NCI-H524 (cell line): ENCODE results near the gene LAGE3.
"Not testable (repeated sequence)": the region's sequence is repeated elsewhere in the genome, so short reads cannot be mapped to it uniquely, and the experiment has no call there.

Experiments
- DNase-seq, 2 experiments: peaks; one replicate each; lab custom pipeline; 2025; lab: John Stamatoyannopoulos, UW

Gene LAGE3

DNA sequence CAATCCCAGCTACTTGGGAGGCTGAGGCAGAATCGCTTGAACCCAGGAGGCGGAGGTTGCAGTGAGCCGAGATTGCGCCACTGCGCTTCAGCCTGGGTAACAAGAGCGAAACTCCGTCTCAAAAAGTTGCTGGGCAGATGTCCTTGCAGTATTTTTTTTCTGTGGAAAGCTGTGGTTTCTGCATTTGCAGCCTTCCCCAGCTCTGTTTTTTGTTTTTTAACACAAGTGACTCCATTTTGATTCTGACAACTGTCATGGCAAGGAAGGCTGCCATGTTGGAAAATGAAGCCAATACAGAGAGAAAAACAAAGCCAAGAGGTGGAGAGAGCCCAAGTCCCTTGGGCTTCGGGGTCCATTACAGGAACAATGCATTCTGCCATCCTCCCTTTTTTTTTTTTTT is 23.0 kb upstream of the LAGE3 start:
- no peak for DNase-seq

DNA sequence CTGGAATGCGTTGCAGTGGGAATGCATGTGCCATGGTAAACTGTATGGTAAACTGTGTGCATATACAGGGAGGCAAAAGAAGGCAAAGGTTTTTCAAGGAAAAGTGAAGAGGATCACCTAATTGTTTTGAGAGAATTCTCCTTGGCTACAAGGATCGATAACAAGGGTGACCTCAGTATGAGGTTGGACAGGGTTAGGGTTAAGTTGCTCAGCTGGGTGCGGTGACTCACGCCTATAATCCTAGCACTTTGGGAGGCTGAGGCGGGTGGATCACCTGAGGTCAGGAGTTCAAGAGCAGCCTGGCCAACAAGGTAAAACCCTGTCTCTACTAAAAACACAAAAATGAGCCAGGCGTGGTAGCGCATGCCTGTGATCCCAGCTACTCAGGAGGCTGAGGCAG is 22.3 kb upstream of the LAGE3 start:
- DNase-seq, result not testable (repeated sequence)

DNA sequence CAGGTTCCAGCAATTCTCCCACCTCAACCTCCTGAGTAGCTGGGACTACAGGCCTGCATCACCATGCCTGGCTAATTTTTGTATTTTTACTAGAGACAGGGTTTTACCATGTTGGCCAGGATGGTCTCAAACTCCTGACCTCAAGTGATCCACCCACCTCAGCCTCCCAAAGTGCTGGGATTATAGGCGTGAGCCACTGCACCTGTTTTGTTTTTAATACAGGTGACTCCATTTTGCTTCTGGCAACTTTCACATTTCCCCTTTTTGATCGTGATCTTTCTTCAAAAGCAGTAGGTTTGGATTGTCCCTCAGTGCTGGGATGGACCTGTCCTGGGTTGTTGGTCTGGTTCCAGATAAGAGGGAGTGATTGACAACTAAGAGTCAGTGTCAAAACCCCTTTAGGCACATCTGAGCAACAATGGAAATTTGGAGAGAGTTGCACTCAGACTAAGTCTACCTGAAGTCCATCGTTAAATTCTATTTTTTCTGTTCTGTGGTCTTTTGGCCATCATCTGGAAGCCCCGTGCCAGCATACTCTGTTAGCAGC is 17.6 kb upstream of the LAGE3 start:
- not testable (repeated sequence) for DNase-seq

DNA sequence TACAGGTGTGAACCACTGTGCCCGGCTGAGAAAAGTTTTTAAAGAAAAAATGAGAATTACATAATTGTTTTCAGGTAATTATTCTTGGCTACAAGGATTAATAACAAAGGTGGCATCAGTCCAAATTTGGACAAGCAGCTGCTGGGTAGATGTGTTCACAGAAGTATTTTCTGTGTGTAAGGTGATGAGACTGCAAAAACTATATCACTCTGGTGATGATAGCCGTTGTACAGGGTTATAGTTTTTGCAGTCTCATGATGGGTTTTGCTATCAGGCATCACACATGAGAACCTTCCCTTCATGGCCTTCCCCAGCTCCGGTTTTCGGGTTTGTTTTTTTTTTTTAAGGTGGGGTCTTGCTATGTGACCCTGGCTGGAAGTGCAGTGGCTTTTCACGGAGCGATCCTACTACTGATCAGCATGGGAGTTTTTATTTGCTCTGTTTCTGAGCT is 16.4 kb upstream of the LAGE3 start:
- DNase-seq, result no peak

DNA sequence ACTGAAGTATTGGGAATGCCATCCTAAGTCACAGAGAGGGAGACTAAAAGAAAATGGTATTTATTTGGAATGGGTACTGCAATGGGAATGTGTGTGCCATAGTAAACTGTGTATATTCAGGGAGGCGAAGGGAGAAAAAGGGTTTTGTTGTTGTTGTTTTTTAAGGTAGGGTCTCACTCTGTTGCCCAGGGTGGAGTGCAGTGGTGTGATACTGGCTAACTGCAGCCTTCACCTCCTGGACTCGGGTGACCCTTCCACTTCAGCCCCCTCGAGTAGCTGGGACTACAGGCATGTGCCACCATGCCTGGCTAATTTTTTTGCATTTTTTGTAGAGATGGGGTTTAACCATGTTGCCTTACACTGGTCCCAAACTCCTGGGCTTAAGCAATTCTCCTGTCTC is 15.6 kb upstream of the LAGE3 start:
- DNase-seq, result no peak

DNA sequence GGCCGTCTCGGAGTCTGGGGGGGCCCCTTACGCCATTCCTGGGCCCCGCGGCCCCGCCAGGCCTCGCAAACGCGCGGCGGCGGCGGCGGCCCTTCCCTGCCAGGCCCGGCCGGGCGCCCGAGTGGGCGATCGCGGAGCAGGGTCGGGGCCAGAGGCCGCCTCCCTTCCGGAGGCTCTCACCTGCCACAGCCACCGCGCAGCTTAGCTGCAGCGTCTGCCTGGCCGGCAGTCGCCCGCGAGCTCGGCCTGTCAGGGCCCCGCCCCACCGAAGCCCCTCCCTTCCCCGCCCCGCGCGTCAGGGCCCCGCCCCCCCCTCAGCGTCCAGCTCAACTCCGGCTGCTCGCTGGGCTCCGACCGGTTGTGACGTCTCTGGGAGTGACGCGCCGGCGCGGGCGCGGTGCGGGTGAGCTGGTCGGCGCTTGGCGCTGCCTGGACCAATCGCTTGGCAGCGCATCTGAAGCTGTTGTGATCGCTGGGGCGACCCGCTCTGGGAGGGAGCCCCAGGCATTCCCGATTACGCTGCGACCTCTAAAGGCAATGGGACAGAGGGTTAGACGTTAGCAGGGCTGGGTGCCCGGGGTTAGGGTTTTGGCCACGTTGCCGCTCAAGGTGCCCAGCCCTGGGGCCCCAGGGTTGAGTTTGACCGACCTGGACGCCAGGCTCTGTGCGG is 11.5 kb upstream of the LAGE3 start, which contains the start of gene SLC10A3:
SLC10A3 (minus strand) TSS at position 216 of the 670 bp plus-strand sequence. CDS start 1,689 bp downstream, outside the sequence.
- DNase-seq, result peak; percentile 90 to 97

DNA sequence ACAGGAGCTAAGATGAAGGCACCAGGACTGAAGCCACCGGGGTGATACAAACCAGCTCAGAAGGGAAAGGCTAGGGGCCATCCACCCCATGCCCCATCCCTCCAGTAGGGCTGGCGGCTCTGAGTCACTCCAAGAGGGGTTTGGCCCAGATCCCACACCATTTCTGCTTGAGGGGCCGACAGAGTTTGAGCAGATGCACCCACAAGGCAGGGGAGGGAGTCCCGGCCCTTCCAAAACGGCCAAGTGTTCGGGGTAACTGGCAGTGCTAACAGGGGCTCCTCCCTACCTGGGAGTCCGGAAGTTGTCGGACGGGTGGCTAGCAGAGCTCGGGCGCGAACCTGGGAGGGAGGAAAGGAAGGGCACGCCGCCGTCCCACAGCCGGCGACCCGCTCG is 10.9 kb upstream of the LAGE3 start:
- DNase-seq, result peak; percentile 13 to 24

DNA sequence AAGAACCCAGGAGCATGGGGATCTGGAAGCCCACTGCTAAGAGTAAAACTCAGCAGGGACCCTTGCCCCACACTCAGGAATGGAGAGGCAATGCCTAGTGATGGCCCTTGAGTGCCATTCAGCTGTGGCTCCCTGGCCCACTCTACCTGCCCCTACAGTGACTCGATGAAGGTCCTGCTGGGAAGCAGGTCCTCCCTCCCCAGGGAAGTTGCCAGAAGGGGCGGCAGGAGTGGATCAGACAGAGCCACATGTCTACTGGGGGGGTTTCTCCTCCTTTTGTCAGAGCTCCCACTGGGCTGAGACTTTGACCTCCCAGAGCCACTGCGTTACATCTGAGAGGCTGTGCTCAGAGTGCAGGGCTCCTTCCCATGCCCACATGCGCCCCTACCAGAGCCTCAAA is 10.1 kb upstream of the LAGE3 start:
- DNase-seq, result no peak

DNA sequence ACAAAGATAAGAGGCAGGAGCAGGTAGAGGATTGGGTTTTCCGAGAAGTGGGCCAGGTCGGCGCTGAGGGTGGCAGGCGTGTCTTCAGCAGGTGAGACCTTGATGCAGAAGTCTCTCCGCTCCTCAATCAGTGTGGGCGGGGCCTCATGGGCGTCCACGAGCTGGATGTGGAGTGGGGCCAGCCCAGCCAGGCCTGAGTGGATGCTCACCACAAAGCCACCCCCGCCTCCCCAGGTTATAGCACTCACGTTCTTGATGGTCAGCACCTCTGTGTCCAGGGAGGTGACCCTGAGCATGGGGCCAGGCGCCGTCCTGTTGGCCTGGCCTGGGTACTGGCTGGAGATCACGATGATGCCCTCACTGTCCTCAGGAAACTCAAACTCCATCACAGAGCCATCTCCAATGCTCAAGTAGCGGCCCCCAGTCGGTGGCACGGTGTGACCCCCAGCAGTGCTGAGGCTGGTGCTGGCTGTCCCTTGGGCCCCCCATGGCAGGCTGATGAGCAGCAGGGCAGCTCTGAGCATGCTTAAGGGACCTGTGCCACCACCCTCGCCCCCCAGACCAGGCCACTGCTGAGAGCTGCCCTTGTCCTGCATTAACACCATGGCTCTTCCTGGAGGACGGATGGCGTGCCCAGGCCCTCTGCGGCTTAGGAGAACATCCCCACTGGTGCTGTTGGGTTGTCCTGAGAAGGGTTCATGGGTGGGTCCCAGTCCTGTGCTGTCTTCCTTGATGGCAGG is 9.4 kb upstream of the LAGE3 start:
- no peak for DNase-seq

DNA sequence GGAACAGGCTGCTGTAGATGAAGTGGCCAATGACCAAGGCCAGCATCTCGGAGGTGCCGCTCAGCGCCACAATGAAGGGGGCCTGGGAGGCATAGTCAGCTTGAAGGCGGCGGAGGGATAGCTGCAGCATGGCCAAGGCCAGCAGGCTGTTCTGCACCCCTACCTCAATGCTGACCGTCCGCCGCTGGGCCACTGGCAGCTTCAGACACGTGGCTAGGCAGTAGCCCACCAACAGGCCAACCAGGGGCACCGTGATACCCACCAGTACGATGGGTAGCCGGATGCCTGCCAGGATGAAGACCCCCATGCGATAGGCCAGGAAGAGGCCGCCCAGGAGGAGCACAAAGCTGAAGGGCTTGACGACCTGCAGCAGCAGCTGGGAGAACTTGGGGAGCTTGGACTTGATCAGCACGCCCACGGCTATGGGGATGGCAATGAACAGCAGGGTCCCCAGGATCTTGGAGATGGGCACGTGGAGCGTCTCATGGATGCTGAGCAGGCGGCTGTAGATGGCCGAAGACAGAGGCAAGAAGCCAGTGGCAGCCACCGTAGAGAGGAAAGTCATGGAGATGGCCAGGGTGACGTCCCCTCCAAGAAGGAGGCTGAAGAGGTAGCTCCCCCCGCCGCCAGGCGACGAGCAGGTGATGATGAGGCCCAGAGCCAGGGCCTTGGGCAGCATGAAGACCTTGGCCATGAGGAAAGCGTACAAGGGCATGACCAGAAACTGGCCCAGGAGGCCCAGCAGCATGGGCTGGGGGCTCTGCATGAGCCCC is 8.6 kb upstream of the LAGE3 start:
- DNase-seq, result no peak

DNA sequence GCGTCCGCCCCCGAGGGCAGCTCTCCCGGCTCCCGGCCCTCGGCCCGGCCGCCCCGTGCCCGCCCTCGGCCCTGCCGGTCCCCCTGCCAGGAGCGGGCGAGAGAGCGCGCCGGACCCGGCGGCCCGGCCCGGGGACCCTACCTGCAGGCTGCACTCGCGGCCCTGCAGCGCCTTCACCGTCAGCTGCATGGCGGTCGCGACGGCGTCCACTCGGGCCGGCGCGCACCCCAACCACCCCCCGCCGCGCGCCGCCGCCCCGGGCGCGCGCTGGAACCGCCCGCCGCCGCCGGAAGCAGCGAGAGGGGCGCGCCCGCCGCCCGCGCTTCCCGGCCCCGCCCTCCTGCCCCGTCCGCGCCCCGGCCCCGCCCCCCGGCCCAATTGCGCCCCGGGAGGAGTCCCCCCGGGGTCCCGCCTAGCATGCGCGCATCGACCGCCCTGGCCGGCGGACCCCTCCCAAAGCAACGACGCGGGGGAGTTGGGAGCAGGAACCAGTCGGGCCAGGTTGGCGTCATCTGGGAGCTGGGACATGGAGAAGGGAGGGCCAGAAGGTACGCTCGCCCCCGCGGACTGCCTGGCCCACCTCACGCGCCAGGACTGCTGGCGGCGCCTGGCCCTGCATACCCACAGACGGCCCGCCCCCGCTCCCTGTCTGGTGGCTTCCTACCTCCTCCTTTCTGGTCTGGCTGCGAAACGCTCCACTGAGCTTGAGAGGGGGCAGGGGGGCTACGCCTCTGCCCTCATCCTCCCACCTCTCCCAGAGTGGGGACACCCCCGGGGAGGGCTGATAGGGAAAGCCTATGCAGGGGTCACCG is 7.5 kb upstream of the LAGE3 start, which contains the start of gene UBL4A:
UBL4A (minus strand) TSS at position 220 of the 812 bp plus-strand sequence; CDS start at position 189, 31 bp downstream.
- peak; percentile 43 to 63 for DNase-seq

DNA sequence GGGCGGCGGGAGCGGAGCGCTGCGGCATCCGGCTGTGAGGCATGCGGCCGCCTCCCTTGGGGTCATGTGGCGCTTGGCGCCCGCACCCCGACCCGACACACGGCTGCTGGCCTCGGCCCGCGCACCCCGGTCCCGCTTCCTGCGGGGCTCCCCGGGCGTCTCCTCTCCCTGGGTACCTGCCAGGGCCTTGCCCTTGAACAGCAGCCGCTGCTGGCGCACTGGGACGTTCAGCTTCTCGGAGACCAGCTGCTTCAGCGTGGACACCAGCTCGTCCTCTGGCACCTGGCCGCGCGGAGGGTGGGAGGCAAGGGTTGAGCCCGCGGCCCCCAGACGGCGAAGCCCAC is 6.9 kb upstream of the LAGE3 start:
- DNase-seq, result no peak

DNA sequence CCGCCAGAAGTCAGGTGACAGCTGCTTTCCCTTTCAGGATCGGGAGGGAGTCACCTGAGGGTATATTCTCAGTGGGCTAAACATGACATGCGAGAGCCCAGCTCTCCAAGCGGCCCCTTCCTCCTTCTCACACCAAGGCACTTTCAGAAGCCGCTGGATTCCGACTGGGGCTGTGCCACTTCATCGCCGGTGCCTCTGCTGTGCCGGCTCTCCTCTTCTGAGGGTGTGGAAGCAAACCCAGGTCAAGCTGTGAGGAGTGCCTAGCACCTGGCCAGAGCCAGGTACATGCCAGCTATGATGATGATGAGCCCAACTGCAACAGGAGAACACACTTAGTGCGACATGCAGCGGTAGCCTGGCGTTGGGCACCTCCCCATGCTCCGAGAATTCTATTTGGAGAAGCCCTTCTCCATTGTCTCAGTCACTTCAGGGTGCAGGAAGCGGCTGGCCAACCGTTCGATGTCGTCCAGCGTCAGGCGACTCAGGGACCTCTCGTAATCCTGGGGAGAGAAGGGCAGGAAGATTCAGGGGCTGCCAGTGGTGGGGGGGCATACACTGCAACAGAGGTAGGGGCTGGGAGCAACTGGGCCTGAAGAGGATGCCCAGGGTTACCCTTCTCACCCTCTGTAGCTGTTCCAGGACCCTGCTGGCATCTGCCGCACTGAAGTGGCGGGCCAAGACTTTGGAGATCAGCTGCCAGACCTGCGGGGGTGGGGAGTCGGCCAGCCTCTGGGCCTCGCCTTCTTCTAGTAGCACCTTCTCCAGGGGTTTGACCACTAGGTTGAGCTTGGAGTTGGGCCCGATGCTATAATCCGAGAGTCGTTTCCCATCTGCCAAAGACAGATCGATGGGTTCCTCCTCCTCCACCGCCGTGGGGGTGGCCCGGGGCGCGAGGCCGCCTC is 6.3 kb upstream of the LAGE3 start:
- DNase-seq, result peak in 1 of 2 experiments; percentile 25

DNA sequence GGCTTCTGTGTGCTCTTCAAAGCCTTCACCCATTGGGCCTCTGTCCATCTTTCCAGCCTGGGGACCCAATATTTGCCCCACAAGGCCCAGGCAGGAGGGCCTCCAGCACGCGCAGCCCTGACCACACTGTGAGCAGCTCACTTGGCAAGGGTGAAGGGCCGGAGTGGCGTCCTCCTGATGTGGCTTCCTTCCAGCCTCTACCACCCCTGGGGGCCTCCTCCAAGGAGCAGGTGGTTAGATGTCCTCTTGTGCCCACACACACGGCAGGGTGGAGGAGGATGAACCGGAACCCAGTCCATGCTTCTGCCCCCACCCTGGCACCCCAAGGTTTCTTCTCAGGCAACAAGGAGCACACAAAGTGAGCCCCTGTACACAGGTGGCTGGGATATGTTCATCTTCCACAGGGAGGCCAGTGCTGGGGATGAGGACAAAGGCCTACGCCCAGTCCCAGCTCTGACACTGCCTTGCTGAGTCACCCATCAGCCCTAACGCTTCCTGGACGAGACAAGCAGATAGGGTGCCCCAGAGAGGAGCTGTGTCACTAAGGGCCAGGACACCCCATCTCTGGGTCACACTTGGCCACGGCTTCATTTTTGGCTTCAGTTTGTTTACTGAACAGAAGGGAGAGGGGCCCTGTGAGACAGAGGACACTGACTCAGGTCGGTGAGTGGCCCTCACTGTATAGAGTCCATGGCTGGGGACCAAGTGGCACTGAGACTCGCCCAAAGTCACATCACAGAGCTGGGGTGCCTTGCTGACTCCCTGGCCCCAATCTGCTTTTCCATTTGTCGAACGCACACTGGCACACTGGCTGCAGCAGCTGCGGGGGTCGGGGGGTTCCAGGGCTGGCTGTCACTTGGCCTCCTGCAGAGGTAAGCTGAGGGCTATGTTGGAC is 5.4 kb upstream of the LAGE3 start:
- DNase-seq, result no peak

DNA sequence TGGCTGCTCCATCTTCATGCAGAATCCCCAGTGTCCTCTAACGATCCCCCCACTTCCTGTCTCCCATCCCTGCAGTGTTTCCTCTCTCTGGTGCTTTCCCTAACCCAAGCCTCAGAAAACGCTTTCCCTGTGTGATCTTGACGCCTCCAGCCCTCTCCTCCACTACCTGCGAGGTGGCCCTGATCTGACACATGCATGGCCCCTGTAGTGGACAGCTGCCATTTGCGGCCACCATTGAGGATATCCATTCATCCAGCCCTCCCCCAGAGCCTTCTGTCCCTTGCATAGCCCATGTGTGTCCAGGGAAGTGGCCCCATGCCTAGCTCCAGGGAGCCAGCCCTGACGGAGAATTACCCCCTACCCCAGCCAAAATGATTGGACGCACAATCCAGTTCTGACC is 4.2 kb upstream of the LAGE3 start:
- DNase-seq, result no peak

DNA sequence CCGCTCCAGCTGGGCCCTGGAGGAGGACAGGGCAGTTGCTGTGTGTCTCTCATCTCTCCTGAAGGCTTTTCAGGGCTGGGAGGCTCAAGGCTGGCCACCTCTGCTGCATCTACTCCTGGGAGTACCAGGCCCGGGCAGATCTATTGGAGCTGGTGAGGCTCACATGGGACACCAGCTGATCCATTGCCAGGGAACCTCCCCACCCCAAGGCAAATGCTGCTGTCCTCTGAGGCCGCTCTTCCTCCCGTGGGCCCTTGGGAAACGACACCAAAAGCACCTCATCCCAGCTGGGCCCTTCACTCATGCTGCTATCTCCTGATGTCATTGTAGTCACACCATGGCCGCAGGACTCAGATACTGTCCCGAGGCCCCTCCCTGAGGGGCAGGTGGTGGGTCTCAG is 3.7 kb upstream of the LAGE3 start:
- no peak for DNase-seq

DNA sequence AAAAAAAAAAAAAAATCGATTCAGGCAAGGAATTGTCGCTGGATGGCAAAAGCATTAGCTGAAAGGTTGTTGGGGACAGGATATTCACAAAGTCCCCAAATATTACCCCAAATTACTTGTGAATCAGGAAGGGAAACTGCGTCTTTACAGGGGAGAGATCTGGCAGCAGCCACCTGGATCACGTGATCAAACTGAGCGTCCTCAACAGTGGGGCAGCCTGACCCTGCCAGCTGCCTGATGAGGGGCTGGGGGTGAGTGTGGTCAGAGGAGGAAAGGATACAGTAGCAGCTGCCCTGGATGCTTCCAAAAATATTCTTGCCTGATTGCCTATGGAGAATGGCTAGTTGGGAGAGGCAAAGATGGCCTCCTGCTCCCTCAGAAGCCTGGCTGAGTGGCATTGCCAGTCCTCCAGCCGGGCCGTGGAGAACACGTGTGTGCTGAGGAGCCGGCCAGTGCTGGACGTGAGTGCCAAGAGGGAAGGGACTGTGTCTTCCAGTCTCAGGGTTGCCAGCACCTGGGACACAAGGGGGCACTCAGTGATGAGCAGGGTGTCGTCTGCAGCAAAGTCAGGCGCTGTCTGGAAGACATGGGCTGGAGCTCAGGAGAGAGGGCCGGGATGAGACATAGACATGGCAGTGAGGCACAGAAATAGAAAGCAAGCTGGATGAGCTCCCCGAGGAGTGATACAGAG is 3.0 kb upstream of the LAGE3 start:
- no peak for DNase-seq

DNA sequence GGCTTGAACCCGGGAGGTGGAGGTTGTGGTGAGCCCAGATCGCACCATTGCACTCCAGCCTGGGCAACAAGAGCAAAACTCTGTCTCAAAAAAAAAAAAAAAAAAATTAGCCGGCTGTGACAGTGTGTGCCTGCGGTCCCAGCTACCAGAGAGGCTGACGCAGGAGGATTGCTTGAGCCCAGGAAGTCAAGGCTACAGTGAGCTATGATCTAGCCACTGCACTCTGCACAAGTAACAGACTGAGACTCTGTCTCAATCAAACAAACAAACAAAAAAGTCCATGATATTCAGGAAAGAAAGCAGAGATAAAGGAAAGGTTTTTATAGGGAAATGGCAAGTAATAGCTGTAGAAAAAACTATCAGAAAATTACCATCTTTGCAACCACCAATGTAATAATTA is 2.1 kb upstream of the LAGE3 start:
- no peak for DNase-seq
